B cell (primary cell): ENCODE data around the gene FHIT. TPM values are rescaled to one million over a fixed set of nuclear protein-coding genes. Genes with fewer than 3 reads are reported as not detected.

Source experiments
- ATAC-seq: fragments of 200-7000 bp; cut with Tn5 transposase; one replicate; pipeline ENCODE4 v1.10.0; 2021; ENCODE audit warnings: low read depth, mild to moderate bottlenecking, moderate number of reproducible peaks, moderate library complexity
- CTCF ChIA-PET: fragments of 350-600 bp; sonication (Branson Sonifier 250); formaldehyde crosslinking; loops from one replicate; lab custom pipeline; 2021; ENCODE audit warnings: antibody characterized with exemption, inconsistent platforms; lab: Charles Lee
- POLR2A ChIA-PET: fragments of 350-600 bp; sonication (Branson Sonifier 250); formaldehyde crosslinking; loops from one replicate; lab custom pipeline; 2021; ENCODE audit warnings: antibody characterized with exemption; lab: Charles Lee
- DNase-seq: peaks from one replicate; pipeline ENCODE4 v3.0.0; 2013
- H2AFZ ChIP-seq: 2 replicates; pipeline ENCODE4 v1.6.1; 2012; ENCODE audit warnings: mild to moderate bottlenecking, low read depth, low read length; ENCODE audit not compliant: insufficient read depth, poor library complexity, severe bottlenecking
- H3K27ac ChIP-seq, 2 donors: 1 replicate in 1 of 2; 2 replicates in 1 of 2; pipeline ENCODE4 v1.5.1; 2012 to 2013; ENCODE audit warnings: low read length in 2 of 2, mild to moderate bottlenecking in 2 of 2, moderate library complexity in 1 of 2
- H3K27me3 ChIP-seq, 4 experiments: fragments of 200-600 bp in 1 of 4; sonication (generic) in 1 of 4; replicated peaks in 1 of 4; 1 replicate in 2 of 4; 2 replicates in 2 of 4; pipeline versions ENCODE4 v1.6.1 to v1.7.0; 2013 to 2016; ENCODE audit warnings: low read length in 3 of 4, mild to moderate bottlenecking in 2 of 4, mixed read lengths in 1 of 4, moderate library complexity in 1 of 4; ENCODE audit not compliant: insufficient read depth in 4 of 4, control insufficient read depth in 3 of 4; ENCODE audit errors: control extremely low read depth in 1 of 4
- H3K36me3 ChIP-seq, 2 experiments: replicated peaks in 1 of 2; 1 replicate in 1 of 2; 2 replicates in 1 of 2; pipeline versions ENCODE4 v1.6.1 to v1.7.1; 2013; ENCODE audit warnings: low read length in 1 of 2; ENCODE audit not compliant: insufficient read depth in 2 of 2, control insufficient read depth in 1 of 2; ENCODE audit errors: control extremely low read depth in 1 of 2, extremely low read depth in 1 of 2
- H3K4me1 ChIP-seq, 2 donors: fragments of 200-600 bp in 1 of 2; sonication (generic) in 1 of 2; 1 replicate in 1 of 2; 2 replicates in 1 of 2; pipeline versions ENCODE4 v1.5.1 to v1.6.1; 2013 to 2017; ENCODE audit warnings: low read length in 2 of 2; ENCODE audit not compliant: control insufficient read depth in 2 of 2, insufficient read depth in 2 of 2
- H3K4me2 ChIP-seq: replicated peaks from 2 replicates; pipeline ENCODE3; 2012; ENCODE audit warnings: mild to moderate bottlenecking, low read depth, low read length; ENCODE audit not compliant: poor library complexity, severe bottlenecking
- H3K4me3 ChIP-seq, 5 experiments: fragments of 200-600 bp in 1 of 5; sonication (generic) in 1 of 5; 1 replicate in 3 of 5; 2 replicates in 2 of 5; pipeline versions ENCODE4 v1.5.1 to v1.7.0; 2011 to 2016; ENCODE audit warnings: low read length in 4 of 5, mild to moderate bottlenecking in 4 of 5, low read depth in 2 of 5, control low read depth in 1 of 5, moderate library complexity in 1 of 5; ENCODE audit not compliant: insufficient read depth in 1 of 5; ENCODE audit errors: control extremely low read depth in 1 of 5, extremely low read depth in 1 of 5
- H3K79me2 ChIP-seq: fragments of 200-600 bp; sonication (generic); one replicate; pipeline ENCODE4 v1.6.0; 2016; ENCODE audit warnings: low read length; ENCODE audit not compliant: control insufficient read depth, insufficient read depth
- H3K9ac ChIP-seq: fragments of 200-600 bp; sonication (generic); 2 replicates; pipeline ENCODE4 v1.6.1; 2017; ENCODE audit warnings: mild to moderate bottlenecking, low read length, moderate library complexity
- H3K9me3 ChIP-seq, 3 donors: one replicate each; pipeline versions ENCODE4 v1.6.1 to v1.7.1; 2013; ENCODE audit warnings: low read length in 2 of 3; ENCODE audit not compliant: control insufficient read depth in 2 of 3, insufficient read depth in 1 of 3; ENCODE audit errors: control extremely low read depth in 1 of 3
- H4K20me1 ChIP-seq: 2 replicates; pipeline ENCODE4 v1.6.0; 2012; ENCODE audit warnings: mild to moderate bottlenecking, low read length; ENCODE audit not compliant: insufficient read depth, control insufficient read depth, poor library complexity, severe bottlenecking
- H3K27ac Mint-ChIP-seq: one replicate; pipeline ENCODE4 v1.8.0; 2021; ENCODE audit warnings: mixed read lengths
- H3K27me3 Mint-ChIP-seq: one replicate; pipeline ENCODE4 v1.8.0; 2021; ENCODE audit warnings: mixed read lengths
- H3K4me1 Mint-ChIP-seq: one replicate; pipeline ENCODE4 v1.8.0; 2021; ENCODE audit warnings: mixed read lengths
- H3K4me3 Mint-ChIP-seq: one replicate; pipeline ENCODE4 v1.8.0; 2021; ENCODE audit warnings: mixed read lengths
- H3K9me3 Mint-ChIP-seq: one replicate; pipeline ENCODE4 v1.8.0; 2022; ENCODE audit warnings: mixed read lengths; ENCODE audit not compliant: insufficient read depth
- EZH2 ChIP-seq: IDR thresholded peaks from 2 replicates; pipeline ENCODE4 v1.6.1; 2012; ENCODE audit warnings: borderline replicate concordance, low read depth, mild to moderate bottlenecking, moderate library complexity, low read length; ENCODE audit not compliant: insufficient read depth, poor library complexity, severe bottlenecking
- WGBS: methylation state at CpG from one replicate; pipeline ENCODE4 v1.1.5; 2013; ENCODE audit warnings: missing lambda C conversion rate; ENCODE audit not compliant: insufficient coverage; 5-methylcytosine and 5-hydroxymethylcytosine counted together
- intact Hi-C: fragments of 100-400 bp; cut with micrococcal nuclease; formaldehyde crosslinking; loops from one replicate; pipeline ENCODE4 v1.10.0; 2022
- polyA plus RNA-seq: library from polyadenylated mRNA; depleted of rRNA; stranded (reverse); fragments of >200 nt; gene quantifications from 2 replicates; pipeline ENCODE4 v1.2.3, GENCODE V29; 2012
- total RNA-seq, 2 donors: library from RNA; stranded (reverse); fragments of 120-200 nt in 1 of 2; gene quantifications; 1 replicate in 1 of 2; 2 replicates in 1 of 2; pipeline versions ENCODE4 v1.2.3 to v1.2.4, GENCODE V29; 2013 to 2022
- TF ChIP-seq, protein P1 (sequence below): fragments of 200-600 bp; IDR thresholded peaks from one replicate; pipeline ENCODE4 v1.8.0; 2022; ENCODE audit warnings: antibody characterized with exemption, mild to moderate bottlenecking

The FHIT gene
- total and polyA plus RNA-seq, 2 donors (not counting 1 experiment from before 2014, with no cell fraction given), result 1.7 to 7.8 TPM

DNA sequence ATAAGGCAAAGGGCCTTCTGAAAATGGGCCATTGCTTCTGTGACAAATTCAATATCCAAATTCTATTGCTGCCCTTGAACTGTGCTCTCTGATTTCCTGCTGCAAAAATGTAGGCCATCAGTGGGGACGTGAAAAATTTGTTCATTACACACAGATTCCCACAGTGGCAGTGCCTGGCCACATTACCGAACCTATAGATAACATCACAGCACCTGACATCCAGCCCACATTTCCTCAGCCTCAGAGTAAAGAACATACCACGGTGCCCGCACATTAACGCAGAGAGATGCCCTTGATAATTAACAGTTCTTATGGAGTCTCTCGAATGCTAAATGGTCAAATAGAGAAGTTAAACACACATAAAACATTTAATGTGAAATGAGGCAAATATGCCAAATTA lies 1269.9 kb downstream of the FHIT start:
- Histone ChIP-seq H4K20me1 (no peaks in the 10 kb centered on the region), H3K9me3 (peaks cover 0 to 2% (median 0%) of the 10 kb centered on the region in 3 donors), H3K27ac (no peak overlapping the region), H3K36me3 (no peaks in the 10 kb centered on the region), H2AFZ (no peak overlapping the region), H3K79me2 (no peaks in the 10 kb centered on the region), H3K9ac (no peak overlapping the region), H3K4me2 (no peak overlapping the region), H3K27me3 (no peaks in the 10 kb centered on the region), H3K4me1 (peaks cover 8 to 16% of the 10 kb centered on the region in 2 donors), H3K4me3 (no peak overlapping the region)
- WGBS, result 78% methylated on average over 1 of the region's 6 CpGs
- CTCF ChIA-PET, result interaction anchor here (1.1 kb wide), 1 partner anchor 12 kb away, joined by 3 read pairs; no protein-coding TSS in a partner anchor
- Mint-ChIP-seq H3K4me1 (peaks cover 13% of the 10 kb centered on the region), H3K27me3 (no peaks in the 10 kb centered on the region), H3K9me3 (no peaks in the 10 kb centered on the region), H3K27ac (no peak overlapping the region), H3K4me3 (no peak overlapping the region)
- DNase-seq, result no peak
- intact Hi-C loops, result no loop called here
- no peak for ATAC-seq
- POLR2A ChIA-PET, result no interaction called here
- TF ChIP-seq, protein P1, sequence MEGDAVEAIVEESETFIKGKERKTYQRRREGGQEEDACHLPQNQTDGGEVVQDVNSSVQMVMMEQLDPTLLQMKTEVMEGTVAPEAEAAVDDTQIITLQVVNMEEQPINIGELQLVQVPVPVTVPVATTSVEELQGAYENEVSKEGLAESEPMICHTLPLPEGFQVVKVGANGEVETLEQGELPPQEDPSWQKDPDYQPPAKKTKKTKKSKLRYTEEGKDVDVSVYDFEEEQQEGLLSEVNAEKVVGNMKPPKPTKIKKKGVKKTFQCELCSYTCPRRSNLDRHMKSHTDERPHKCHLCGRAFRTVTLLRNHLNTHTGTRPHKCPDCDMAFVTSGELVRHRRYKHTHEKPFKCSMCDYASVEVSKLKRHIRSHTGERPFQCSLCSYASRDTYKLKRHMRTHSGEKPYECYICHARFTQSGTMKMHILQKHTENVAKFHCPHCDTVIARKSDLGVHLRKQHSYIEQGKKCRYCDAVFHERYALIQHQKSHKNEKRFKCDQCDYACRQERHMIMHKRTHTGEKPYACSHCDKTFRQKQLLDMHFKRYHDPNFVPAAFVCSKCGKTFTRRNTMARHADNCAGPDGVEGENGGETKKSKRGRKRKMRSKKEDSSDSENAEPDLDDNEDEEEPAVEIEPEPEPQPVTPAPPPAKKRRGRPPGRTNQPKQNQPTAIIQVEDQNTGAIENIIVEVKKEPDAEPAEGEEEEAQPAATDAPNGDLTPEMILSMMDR, result no peak
- TF ChIP-seq EZH2, result no peak

DNA sequence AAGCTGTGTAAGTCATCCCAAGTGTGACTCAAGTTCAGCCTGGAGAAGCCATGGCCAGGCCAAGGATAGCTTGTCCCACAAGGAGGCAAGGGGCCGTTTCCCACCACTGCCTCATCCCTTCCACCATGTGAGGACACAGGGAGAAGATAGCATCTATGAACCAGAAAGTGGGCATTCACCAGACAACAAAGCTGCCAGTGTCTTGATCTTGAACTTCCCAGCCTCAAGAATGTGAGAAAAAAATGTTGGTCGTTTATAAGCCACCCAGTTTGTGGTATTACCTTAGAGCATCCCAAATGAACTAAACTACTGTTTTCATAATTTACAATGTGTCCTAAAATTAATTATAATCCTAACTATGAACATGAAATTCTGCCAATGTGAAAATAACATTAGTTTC lies 1270.7 kb downstream of the FHIT start:
- no peaks in the 10 kb centered on the region for H3K27me3 Mint-ChIP-seq
- no peaks in the 10 kb centered on the region for H3K9me3 Mint-ChIP-seq
- H3K27ac Mint-ChIP-seq, result no peak overlapping the region
- Histone ChIP-seq H3K27me3 (no peaks in the 10 kb centered on the region), H3K79me2 (no peaks in the 10 kb centered on the region), H2AFZ (no peak overlapping the region), H3K4me2 (no peak overlapping the region), H3K27ac (no peak overlapping the region), H3K9me3 (peaks cover 0 to 2% (median 0%) of the 10 kb centered on the region in 3 donors), H3K36me3 (no peaks in the 10 kb centered on the region), H4K20me1 (no peaks in the 10 kb centered on the region), H3K9ac (no peak overlapping the region), H3K4me1 (peaks cover 1 to 9% of the 10 kb centered on the region in 2 donors), H3K4me3 (no peak overlapping the region)
- ChIA-PET CTCF (interaction anchor here (1.1 kb wide), 1 partner anchor 13 kb away, joined by 3 read pairs; no protein-coding TSS in a partner anchor), POLR2A (no interaction called here)
- ATAC-seq, result no peak
- WGBS, result 80% methylated on average over 1 of the region's 2 CpGs
- DNase-seq, result no peak
- TF ChIP-seq EZH2, result no peak
- TF ChIP-seq, protein P1, result no peak
- H3K4me1 Mint-ChIP-seq, result peaks cover 6% of the 10 kb centered on the region
- no peak overlapping the region for H3K4me3 Mint-ChIP-seq
- intact Hi-C loops, result no loop called here
